Measurements from ENCODE around the gene SPINK7.

SPINK7 gene

GRCh38 chr5:148343603-148344487 lies 31.6 kb downstream of the SPINK7 start:
- DNase-seq (ENCODE audit: low spot score) = no peak

GRCh38 chr5:148347706-148348105 lies 35.5 kb downstream of the SPINK7 start:
- DNase-seq (ENCODE audit: low spot score) = no peak

DNA sequence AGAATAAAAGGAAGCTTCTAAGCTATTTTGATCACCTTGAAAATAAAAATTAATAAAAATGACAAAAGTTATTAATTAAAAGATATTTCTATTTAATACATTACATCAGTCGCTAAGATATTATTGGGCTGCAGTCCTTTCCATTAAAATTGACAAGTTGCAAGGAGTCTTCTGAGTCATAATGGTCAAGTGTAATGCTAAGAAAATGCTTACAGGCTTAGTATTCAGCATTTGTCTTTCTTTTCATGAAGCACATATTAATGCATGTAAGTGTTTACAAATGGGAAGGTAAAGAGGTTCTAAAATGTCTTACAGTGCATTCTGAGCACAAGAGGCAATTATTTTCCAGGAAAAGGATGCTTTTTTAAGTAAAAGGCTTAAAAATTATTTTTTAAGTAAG lies 40.5 kb downstream of the SPINK7 start:
- DNase-seq (ENCODE audit: low spot score) = no peak

GRCh38 chr5:148353634-148354033 lies 41.4 kb downstream of the SPINK7 start:
- no peak for DNase-seq (ENCODE audit: low spot score)

DNA sequence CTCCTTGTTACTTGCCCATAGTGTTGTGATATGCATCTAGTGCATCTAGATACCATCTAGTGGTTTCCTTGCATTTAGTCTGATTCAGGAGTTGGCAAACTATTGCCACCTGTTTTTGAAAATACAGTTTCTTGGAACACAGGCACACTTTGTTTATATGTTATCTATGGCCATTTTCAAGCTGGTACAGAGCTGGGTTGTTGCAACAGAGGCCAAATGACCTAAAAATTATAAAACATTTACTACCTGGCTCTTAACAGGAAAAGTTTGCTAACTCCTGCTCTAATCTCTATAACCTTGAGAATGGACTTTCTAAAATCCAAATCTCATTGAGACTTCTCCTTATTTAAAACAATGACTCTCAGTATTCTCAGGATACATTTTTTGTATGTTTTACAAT lies 52.1 kb downstream of the SPINK7 start:
- DNase-seq (ENCODE audit: low spot score) = no peak

Data from cerebellar cortex (tissue), 1 donor.